SU-DHL-6 (cell line): ENCODE results near the gene CARMIL1.

ENCODE experiments used
- CTCF ChIP-seq: fragments of 200-600 bp; sonication (generic); IDR thresholded peaks from one replicate; pipeline ENCODE4 v1.5.1; 2017; ENCODE audit warnings: antibody characterized with exemption, mild to moderate bottlenecking, low read length, moderate library complexity; ENCODE audit not compliant: insufficient read depth, poor library complexity, severe bottlenecking
- EZH2phosphoT487 ChIP-seq: fragments of 200-600 bp; sonication (generic), shearing (Covaris generic); conservative IDR thresholded peaks from 2 replicates; pipeline ENCODE4 v1.6.1; 2018; ENCODE audit warnings: mild to moderate bottlenecking, antibody characterized with exemption, low read length, moderate library complexity, mixed read lengths

- TF ChIP-seq CTCF, result no peak
- no peak for TF ChIP-seq EZH2phosphoT487
Observed at GRCh38 chr6:25441663-25442270, 162.6 kb downstream of the CARMIL1 start.
